Measurements from ENCODE around the gene U2SURP.

U2SURP gene

DNA sequence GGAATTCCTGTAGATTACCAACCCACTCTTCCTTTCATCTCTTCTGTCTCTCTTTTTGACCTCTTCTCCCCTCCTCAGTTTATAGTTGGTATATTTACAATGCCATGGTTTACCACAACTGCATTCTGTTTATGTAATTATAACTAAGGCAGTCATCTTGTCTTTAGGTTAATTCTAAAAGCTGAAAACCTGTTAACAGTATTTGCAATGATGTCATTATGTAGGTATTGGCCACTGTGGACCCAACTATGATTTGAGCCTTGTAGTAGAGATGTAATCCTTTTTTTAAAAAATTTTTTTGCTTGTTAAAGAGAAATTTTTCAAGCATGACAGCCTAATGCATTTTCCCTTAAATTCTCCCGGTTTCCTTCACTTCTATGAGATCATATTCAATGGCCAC is 87.5 kb downstream of the U2SURP start:
- no peak overlapping the region for H3K4me3 ChIP-seq (ENCODE audit: low read depth, low read length)
- no peak for TF ChIP-seq CTCF (IDR thresholded peaks at IDR 0.05; ENCODE audit: low read depth, low read length)

DNA sequence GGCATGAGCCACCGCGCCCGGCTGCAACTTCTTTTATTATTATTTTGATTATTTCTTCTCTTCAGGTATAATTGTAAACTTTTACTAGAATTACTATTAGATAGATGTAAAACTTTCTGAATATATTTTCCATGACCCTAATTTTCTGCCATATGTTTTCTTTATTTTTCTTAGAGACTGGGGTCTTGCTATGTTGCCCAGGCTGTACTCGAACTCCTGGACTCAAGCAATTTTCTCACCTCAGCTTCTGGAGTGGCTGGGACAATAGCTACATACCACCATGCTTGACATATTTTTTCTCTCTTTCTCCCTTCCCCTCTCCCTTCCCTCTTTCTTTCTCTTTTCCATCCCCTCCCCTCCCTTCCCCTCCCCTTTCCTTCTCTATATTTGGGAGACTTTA is 88.6 kb downstream of the U2SURP start:
- H3K4me3 ChIP-seq (ENCODE audit: low read depth, low read length) = no peak overlapping the region
- no peak for TF ChIP-seq CTCF (IDR thresholded peaks at IDR 0.05; ENCODE audit: low read depth, low read length)

- TF ChIP-seq CTCF (IDR thresholded peaks at IDR 0.05; ENCODE audit: low read depth, low read length) = no peak
- H3K4me3 ChIP-seq (ENCODE audit: low read depth, low read length) = no peak overlapping the region
These were observed 89.1 kb downstream of the U2SURP start for GRCh38 chr3:143090486-143090885.

GRCh38 chr3:143090976-143091837 is 89.8 kb downstream of the U2SURP start:
- no peak for TF ChIP-seq CTCF (IDR thresholded peaks at IDR 0.05; ENCODE audit: low read depth, low read length)
- H3K4me3 ChIP-seq (ENCODE audit: low read depth, low read length) = no peak overlapping the region

DNA sequence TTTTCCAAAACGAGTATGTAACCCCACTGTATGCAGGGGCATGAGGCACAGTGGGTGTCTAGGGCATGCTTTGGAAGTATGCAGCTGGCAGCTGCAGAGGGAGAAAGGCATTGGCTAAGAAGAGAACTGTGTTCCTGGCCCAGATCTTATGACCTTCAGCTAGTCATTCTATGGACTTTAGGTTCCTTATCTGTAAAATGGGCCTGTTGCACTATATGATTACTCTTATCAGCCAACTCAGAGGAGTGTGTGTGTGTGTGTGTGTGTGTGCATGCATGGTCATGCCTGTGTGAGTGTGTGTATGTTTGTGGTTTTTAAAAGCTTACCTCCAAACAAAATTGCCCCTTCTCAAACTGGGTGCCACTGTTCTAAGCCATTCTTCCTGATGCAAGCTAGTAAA is 90.8 kb downstream of the U2SURP start:
- no peak overlapping the region for H3K4me3 ChIP-seq (ENCODE audit: low read depth, low read length)
- no peak for TF ChIP-seq CTCF (IDR thresholded peaks at IDR 0.05; ENCODE audit: low read depth, low read length)

GRCh38 chr3:143095813-143096212 is 94.4 kb downstream of the U2SURP start:
- no peak for TF ChIP-seq CTCF (IDR thresholded peaks at IDR 0.05; ENCODE audit: low read depth, low read length)
- no peak overlapping the region for H3K4me3 ChIP-seq (ENCODE audit: low read depth, low read length)

DNA sequence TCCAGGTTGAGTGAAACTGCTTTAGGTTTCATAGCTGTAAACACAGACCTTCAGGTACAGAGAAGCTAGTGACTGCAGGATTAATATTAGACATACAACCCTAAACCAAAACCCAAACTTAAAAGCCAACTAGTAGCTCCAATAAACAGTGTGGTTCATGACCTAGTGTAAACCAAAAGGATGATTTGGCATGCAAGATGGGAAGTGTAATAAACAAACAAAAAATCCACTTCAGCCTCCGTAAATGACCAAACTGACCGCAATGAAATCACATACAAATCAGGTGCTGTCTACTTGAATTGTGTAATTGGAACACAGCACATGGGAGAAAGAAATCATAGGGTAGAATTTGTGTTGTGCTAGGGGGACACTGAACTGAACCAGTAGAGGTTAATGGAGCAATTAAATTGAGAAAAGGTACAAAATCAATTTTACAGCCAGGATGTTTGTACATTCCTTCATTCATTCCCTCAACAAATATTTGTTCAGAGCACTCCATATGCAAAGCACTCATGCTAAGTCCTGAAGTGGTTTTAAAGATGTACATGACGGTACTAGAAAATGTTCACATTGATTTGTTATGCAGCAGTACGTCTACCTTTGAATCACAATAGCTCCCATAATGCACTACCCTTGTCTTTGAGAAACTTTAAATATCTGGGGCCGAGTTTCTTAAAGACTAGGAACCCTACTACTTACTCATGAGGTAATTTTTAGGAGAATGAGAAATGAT is 96.8 kb downstream of the U2SURP start:
- TF ChIP-seq CTCF (IDR thresholded peaks at IDR 0.05; ENCODE audit: low read depth, low read length) = no peak
- H3K4me3 ChIP-seq (ENCODE audit: low read depth, low read length) = no peak overlapping the region
